ENCODE results near the gene TULP4. TPM values are rescaled to one million over a fixed set of nuclear protein-coding genes. Genes with fewer than 3 reads are reported as not detected.

TULP4 gene
- total RNA-seq, 1 experiment from 2014 or later: 64.6 TPM

- Mint-ChIP-seq H3K4me3 (no peak overlapping the region), H3K27me3 (ENCODE audit: low read depth) (no peaks in the 10 kb centered on the region), H3K27ac (no peak overlapping the region), H3K4me1 (no peaks in the 10 kb centered on the region), H3K36me3 (ENCODE audit: insufficient read depth in 1 of 3, low read depth in 3 of 3) (peaks cover 0 to 9% (median 0%) of the 10 kb centered on the region in 3 experiments; a peak in 3 of 7 replicates), H3K9me3 (no peaks in the 10 kb centered on the region)
- no peak overlapping the region for H2AK5ac ChIP-seq (ENCODE audit: insufficient read length, low read length)
- no peak overlapping the region for H4K8ac ChIP-seq (replicated peaks; ENCODE audit: insufficient read length, low read depth, low read length)
- no peak overlapping the region for H2BK5ac ChIP-seq (ENCODE audit: insufficient read length, low read length)
- H3T11ph ChIP-seq (ENCODE audit: low read length): no peak overlapping the region
- no peaks in the 10 kb centered on the region for H3K9me3 ChIP-seq (ENCODE audit: control insufficient read depth, low read depth, low read length)
- no peak for TF ChIP-seq CTCF (conservative IDR thresholded peaks at IDR 0.05)
- H3K23ac ChIP-seq (ENCODE audit: insufficient read length, low read depth, low read length): no peak overlapping the region
- no CpG with 5 or more reads among the region's 4 CpGs for WGBS (ENCODE audit: extremely low coverage, insufficient read length, low lambda C conversion rate)
- H3K18ac ChIP-seq (ENCODE audit: insufficient read length, low read depth, low read length): no peak overlapping the region
- no peak overlapping the region for H3K4ac ChIP-seq (ENCODE audit: low read depth, low read length)
- no peak overlapping the region for H2BK15ac ChIP-seq (ENCODE audit: low read depth, low read length)
- H3K79me1 ChIP-seq (ENCODE audit: insufficient read depth, low read depth, low read length, poor library complexity, severe bottlenecking): no peaks in the 10 kb centered on the region
- no peaks in the 10 kb centered on the region for H3K27me3 ChIP-seq (ENCODE audit: insufficient read depth, low read length)
- DNase-seq: no peak
- H3K4me1 ChIP-seq (ENCODE audit: insufficient read depth, low read length): no peaks in the 10 kb centered on the region
- H3K23me2 ChIP-seq (ENCODE audit: insufficient read length, low read depth, low read length, poor library complexity, severe bottlenecking): no peaks in the 10 kb centered on the region
- H3K14ac ChIP-seq (ENCODE audit: insufficient read depth, low read length): no peak overlapping the region
- no peaks in the 10 kb centered on the region for H4K20me1 ChIP-seq (ENCODE audit: control insufficient read depth, insufficient read depth, insufficient read length)
- no peaks in the 10 kb centered on the region for H3K79me2 ChIP-seq (ENCODE audit: insufficient read depth, low read length)
- no peak overlapping the region for H4K91ac ChIP-seq (ENCODE audit: insufficient read length, low read depth, low read length)
- no peak overlapping the region for H4K5ac ChIP-seq (ENCODE audit: insufficient read length, low read depth, low read length)
- no peak overlapping the region for H2BK120ac ChIP-seq (ENCODE audit: low read depth, low read length, poor library complexity, severe bottlenecking)
- H3K56ac ChIP-seq (ENCODE audit: insufficient read length, low read depth, low read length): no peak overlapping the region
- no peak overlapping the region for H3K27ac ChIP-seq (ENCODE audit: insufficient read length, low read depth, low read length)
- no peak overlapping the region for H3K9ac ChIP-seq (ENCODE audit: extremely low read depth, insufficient read length, low read length)
- no peak overlapping the region for H3K4me2 ChIP-seq (ENCODE audit: insufficient read depth, insufficient read length, low read length)
- no peak overlapping the region for H2BK20ac ChIP-seq (ENCODE audit: low read depth, low read length, poor library complexity, severe bottlenecking)
- H2BK12ac ChIP-seq (ENCODE audit: insufficient read length, low read depth, low read length): no peak overlapping the region
- no peak overlapping the region for H2AFZ ChIP-seq (ENCODE audit: low read length)
These were observed 130.0 kb downstream of the TULP4 start for GRCh38 chr6:158442306-158442705.

Data from H9 (cell line).